Endodermal cell (in vitro differentiated cells): ENCODE measurements around the gene PLET1. TPM values are rescaled to one million over a fixed set of nuclear protein-coding genes. Genes with fewer than 3 reads are reported as not detected.
A peak's percentile ranks its signal among the peaks of the same experiment; 100 is the strongest.

ENCODE experiments used
- DNase-seq: peaks from one replicate; pipeline ENCODE4 v3.0.0-alpha.2; 2017
- H3K27ac ChIP-seq: 2 replicates; pipeline ENCODE4 v1.5.1; 2013; ENCODE audit warnings: mild to moderate bottlenecking, low read depth, low read length, moderate library complexity
- H3K27me3 ChIP-seq: 2 replicates; pipeline ENCODE4 v1.6.1; 2013; ENCODE audit warnings: mild to moderate bottlenecking, low read length, moderate library complexity; ENCODE audit not compliant: insufficient read depth, control insufficient read depth, poor library complexity, severe bottlenecking
- H3K36me3 ChIP-seq: 2 replicates; pipeline ENCODE4 v1.7.0; 2013; ENCODE audit warnings: mild to moderate bottlenecking, low read length, moderate library complexity; ENCODE audit not compliant: control insufficient read depth, insufficient read depth
- H3K4me1 ChIP-seq: one replicate; pipeline ENCODE4 v1.7.0; 2013; ENCODE audit warnings: low read length; ENCODE audit not compliant: control insufficient read depth, insufficient read depth
- H3K4me3 ChIP-seq: 2 replicates; pipeline ENCODE4 v1.5.1; 2013; ENCODE audit warnings: mild to moderate bottlenecking, low read length, moderate library complexity
- H3K9ac ChIP-seq: 2 replicates; pipeline ENCODE4 v1.6.1; 2013; ENCODE audit warnings: mild to moderate bottlenecking, low read length, moderate library complexity; ENCODE audit not compliant: poor library complexity, severe bottlenecking; ENCODE audit errors: extremely low read depth
- H3K9me3 ChIP-seq: 2 replicates; pipeline ENCODE4 v1.6.1; 2013; ENCODE audit warnings: mild to moderate bottlenecking, low read length, moderate library complexity; ENCODE audit not compliant: control insufficient read depth
- H3K27ac Mint-ChIP-seq: 2 replicates; pipeline ENCODE4 v1.8.0; 2020; ENCODE audit warnings: mixed read lengths
- H3K27me3 Mint-ChIP-seq: 2 replicates; pipeline ENCODE4 v1.8.0; 2021; ENCODE audit warnings: mild to moderate bottlenecking, mixed read lengths; ENCODE audit not compliant: insufficient read depth
- H3K36me3 Mint-ChIP-seq: 2 replicates; pipeline ENCODE4 v1.8.0; 2020; ENCODE audit warnings: low read depth, mixed read lengths
- H3K4me1 Mint-ChIP-seq: 2 replicates; pipeline ENCODE4 v1.8.0; 2020; ENCODE audit warnings: mixed read lengths
- H3K4me3 Mint-ChIP-seq: 2 replicates; pipeline ENCODE4 v1.8.0; 2020; ENCODE audit warnings: mild to moderate bottlenecking, moderate library complexity, mixed read lengths
- H3K9me3 Mint-ChIP-seq: 2 replicates; pipeline ENCODE4 v1.8.0; 2020; ENCODE audit warnings: mild to moderate bottlenecking, mixed read lengths
- CTCF ChIP-seq: fragments of 200-600 bp; sonication (generic); conservative IDR thresholded peaks from 2 replicates; pipeline ENCODE4 v1.5.0; 2021; ENCODE audit warnings: antibody characterized with exemption, mild to moderate bottlenecking
- WGBS, 2 experiments: methylation state at CpG; one replicate each; pipeline versions ENCODE4 v1.1.5 to v1.1.7; 2013; ENCODE audit warnings: missing lambda C conversion rate in 2 of 2, mixed read lengths in 1 of 2; ENCODE audit not compliant: insufficient coverage in 1 of 2, insufficient read length in 1 of 2; 5-methylcytosine and 5-hydroxymethylcytosine counted together
- total RNA-seq, 2 donors: library from RNA; stranded (reverse); fragmentation: NEBNext Ultra II Directional in 1 of 2; extraction: Animal tissue kit (Norgen Biotek cat#: 25700) in 1 of 2; gene quantifications; 2 replicates in 1 of 2; 3 replicates in 1 of 2; pipeline ENCODE4 v1.2.1, GENCODE V29; 2021

PLET1 gene
- total RNA-seq, 2 donors from 2014 or later: not detected

GRCh38 chr11:112270551-112271180 lies 10.0 kb upstream of the PLET1 start:
- 68 to 77% methylated on average over 8 to 12 of the region's 12 CpGs for WGBS, 2 experiments
- no peak overlapping the region for H3K27ac ChIP-seq
- peak; percentile 63 for DNase-seq
- peaks cover 4% of the 10 kb centered on the region for H3K4me1 Mint-ChIP-seq
- TF ChIP-seq CTCF: no peak
- H3K27ac Mint-ChIP-seq: no peak overlapping the region
- H3K9ac ChIP-seq: no peak overlapping the region
- H3K4me1 ChIP-seq: no peaks in the 10 kb centered on the region
- H3K4me3 Mint-ChIP-seq: no peak overlapping the region
- H3K9me3 Mint-ChIP-seq: no peaks in the 10 kb centered on the region
- H3K27me3 Mint-ChIP-seq: peaks cover 5% of the 10 kb centered on the region
- H3K36me3 ChIP-seq: no peaks in the 10 kb centered on the region
- H3K36me3 Mint-ChIP-seq: no peaks in the 10 kb centered on the region
- no peak overlapping the region for H3K4me3 ChIP-seq
- no peaks in the 10 kb centered on the region for H3K9me3 ChIP-seq
- H3K27me3 ChIP-seq: no peaks in the 10 kb centered on the region

GRCh38 chr11:112269139-112269538 lies 8.5 kb upstream of the PLET1 start:
- H3K9ac ChIP-seq: no peak overlapping the region
- 76 to 77% methylated on average over 3 to 6 of the region's 6 CpGs for WGBS, 2 experiments
- H3K9me3 Mint-ChIP-seq: no peaks in the 10 kb centered on the region
- no peak overlapping the region for H3K4me3 Mint-ChIP-seq
- no peaks in the 10 kb centered on the region for H3K36me3 Mint-ChIP-seq
- H3K9me3 ChIP-seq: no peaks in the 10 kb centered on the region
- H3K27me3 Mint-ChIP-seq: peaks cover 5% of the 10 kb centered on the region
- peaks cover 4% of the 10 kb centered on the region for H3K4me1 Mint-ChIP-seq
- no peak for TF ChIP-seq CTCF
- H3K27ac ChIP-seq: no peak overlapping the region
- H3K27ac Mint-ChIP-seq: no peak overlapping the region
- no peaks in the 10 kb centered on the region for H3K36me3 ChIP-seq
- H3K4me3 ChIP-seq: no peak overlapping the region
- no peaks in the 10 kb centered on the region for H3K27me3 ChIP-seq
- DNase-seq: no peak
- no peaks in the 10 kb centered on the region for H3K4me1 ChIP-seq

GRCh38 chr11:112268406-112268805 lies 7.7 kb upstream of the PLET1 start:
- H3K4me1 Mint-ChIP-seq: peaks cover 4% of the 10 kb centered on the region
- Histone ChIP-seq H3K27ac (no peak overlapping the region), H3K36me3 (no peaks in the 10 kb centered on the region), H3K9me3 (no peaks in the 10 kb centered on the region), H3K27me3 (no peaks in the 10 kb centered on the region), H3K9ac (no peak overlapping the region), H3K4me1 (no peaks in the 10 kb centered on the region), H3K4me3 (no peak overlapping the region)
- DNase-seq: no peak
- TF ChIP-seq CTCF: no peak
- no peak overlapping the region for H3K27ac Mint-ChIP-seq
- peaks cover 5% of the 10 kb centered on the region for H3K27me3 Mint-ChIP-seq
- no peaks in the 10 kb centered on the region for H3K36me3 Mint-ChIP-seq
- no peaks in the 10 kb centered on the region for H3K9me3 Mint-ChIP-seq
- H3K4me3 Mint-ChIP-seq: no peak overlapping the region
- WGBS, 2 experiments: 78 to 100% methylated on average over 2 to 5 of the region's 5 CpGs
